HG03196 (cell line): ENCODE data around the gene TCF7L2.

Experiments used
- ATAC-seq: cut with Tn5 transposase; IDR thresholded peaks from one replicate; pipeline ENCODE4 v1.9.1; 2021; ENCODE audit not compliant: unreplicated experiment

The TCF7L2 gene

GRCh38 chr10:113115556-113115955, 165.5 kb downstream of the TCF7L2 start:
- no peak for ATAC-seq

- ATAC-seq, result no peak
These were observed 168.8 kb downstream of the TCF7L2 start for GRCh38 chr10:113118882-113119281.

- ATAC-seq, result no peak
These were observed 169.8 kb downstream of the TCF7L2 start for GRCh38 chr10:113119801-113120200.

- ATAC-seq, result no peak
These were observed 171.1 kb downstream of the TCF7L2 start for GRCh38 chr10:113121153-113121552.

- no peak for ATAC-seq
These were observed 172.9 kb downstream of the TCF7L2 start for GRCh38 chr10:113122947-113123346.

GRCh38 chr10:113124724-113125123, 174.7 kb downstream of the TCF7L2 start:
- no peak for ATAC-seq

- ATAC-seq, result no peak
These were observed 175.6 kb downstream of the TCF7L2 start for GRCh38 chr10:113125612-113126011.

GRCh38 chr10:113126229-113127201, 176.5 kb downstream of the TCF7L2 start:
- no peak for ATAC-seq

- no peak for ATAC-seq
These were observed 177.3 kb downstream of the TCF7L2 start for GRCh38 chr10:113127261-113127900.

GRCh38 chr10:113127901-113128283, 177.8 kb downstream of the TCF7L2 start:
- no peak for ATAC-seq

GRCh38 chr10:113128450-113129070, 178.5 kb downstream of the TCF7L2 start:
- no peak for ATAC-seq

- no peak for ATAC-seq
These were observed 179.1 kb downstream of the TCF7L2 start for GRCh38 chr10:113129117-113129516.

- no peak for ATAC-seq
These were observed 180.1 kb downstream of the TCF7L2 start for GRCh38 chr10:113130014-113130641.

- ATAC-seq, result no peak
These were observed 181.7 kb downstream of the TCF7L2 start for GRCh38 chr10:113131613-113132261.

- ATAC-seq, result no peak
These were observed 182.6 kb downstream of the TCF7L2 start for GRCh38 chr10:113132591-113133121.

GRCh38 chr10:113133497-113134115, 183.6 kb downstream of the TCF7L2 start:
- ATAC-seq, result no peak

- no peak for ATAC-seq
These were observed 185.0 kb downstream of the TCF7L2 start for GRCh38 chr10:113135025-113135424.

- ATAC-seq, result no peak
These were observed 188.1 kb downstream of the TCF7L2 start for GRCh38 chr10:113137941-113138685.

- no peak for ATAC-seq
These were observed 189.0 kb downstream of the TCF7L2 start for GRCh38 chr10:113138937-113139585.
